Measurements from ENCODE around the gene CA7. TPM values are rescaled to one million over a fixed set of nuclear protein-coding genes. Genes with fewer than 3 reads are reported as not detected.
A peak's percentile ranks its signal among the peaks of the same experiment; 100 is the strongest.
"Not testable (repeated sequence)": the region's sequence is repeated elsewhere in the genome, so short reads cannot be mapped to it uniquely, and the experiment has no call there.

CA7 gene
- total RNA-seq, 1 donor from 2014 or later = 4.2 TPM

GRCh38 chr16:66895999-66896398 is 51.8 kb downstream of the CA7 start:
- DNase-seq (ENCODE audit: low read depth) = no peak

DNA sequence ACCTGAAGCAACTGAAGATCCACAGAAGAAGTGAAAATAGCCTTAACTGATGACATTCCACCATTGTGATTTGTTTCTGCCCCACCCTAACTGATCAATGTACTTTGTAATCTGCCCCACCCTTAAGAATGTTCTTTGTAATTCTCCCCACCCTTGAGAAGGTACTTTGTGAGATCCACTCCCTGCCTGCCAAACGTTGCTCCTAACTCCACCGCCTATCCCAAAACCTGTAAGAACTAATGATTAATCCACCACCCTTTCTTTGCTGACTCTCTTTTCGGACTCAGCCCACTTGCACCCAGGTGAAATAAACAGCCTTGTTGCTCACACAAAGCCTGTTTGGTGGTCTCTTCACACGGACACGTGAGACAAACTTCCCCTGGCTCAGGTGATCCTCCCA is 52.5 kb downstream of the CA7 start:
- DNase-seq (ENCODE audit: low read depth) = not testable (repeated sequence)

GRCh38 chr16:66898207-66898606 is 54.0 kb downstream of the CA7 start:
- DNase-seq (ENCODE audit: low read depth) = peak; percentile 57

GRCh38 chr16:66898933-66899309 is 54.7 kb downstream of the CA7 start:
- DNase-seq (ENCODE audit: low read depth) = no peak

DNA sequence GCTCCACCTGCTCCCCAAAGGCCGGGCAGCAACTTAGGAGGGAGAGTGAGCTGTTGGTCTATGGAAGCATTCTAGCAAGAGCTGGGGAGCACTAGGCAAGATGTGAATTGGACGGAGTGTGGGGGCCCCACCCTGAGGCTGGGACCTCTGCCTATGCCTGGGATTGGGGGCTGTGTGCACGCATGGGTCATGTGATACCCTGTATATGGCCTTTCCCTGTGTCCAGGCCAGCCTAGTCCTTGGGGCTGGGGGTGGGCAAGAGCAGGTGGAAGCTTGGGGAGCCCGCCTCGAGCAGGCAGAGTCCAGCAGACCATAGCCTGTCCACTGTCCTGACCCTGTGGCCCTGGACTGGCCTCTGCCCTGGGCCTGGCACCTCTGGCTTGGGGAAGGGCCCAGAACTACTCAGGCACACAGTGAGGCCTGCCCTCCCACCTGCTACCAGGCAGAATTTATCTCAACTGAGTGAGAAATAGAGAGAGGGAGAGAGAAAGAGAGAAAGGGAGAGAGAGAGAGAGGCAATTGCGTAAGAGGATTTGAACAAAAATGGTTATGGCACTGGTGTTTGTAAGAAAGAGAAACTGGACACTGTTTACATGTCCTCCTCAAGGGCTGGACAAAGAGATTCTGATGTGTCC is 55.2 kb downstream of the CA7 start:
- peak; percentile 57 for DNase-seq (ENCODE audit: low read depth)

DNA sequence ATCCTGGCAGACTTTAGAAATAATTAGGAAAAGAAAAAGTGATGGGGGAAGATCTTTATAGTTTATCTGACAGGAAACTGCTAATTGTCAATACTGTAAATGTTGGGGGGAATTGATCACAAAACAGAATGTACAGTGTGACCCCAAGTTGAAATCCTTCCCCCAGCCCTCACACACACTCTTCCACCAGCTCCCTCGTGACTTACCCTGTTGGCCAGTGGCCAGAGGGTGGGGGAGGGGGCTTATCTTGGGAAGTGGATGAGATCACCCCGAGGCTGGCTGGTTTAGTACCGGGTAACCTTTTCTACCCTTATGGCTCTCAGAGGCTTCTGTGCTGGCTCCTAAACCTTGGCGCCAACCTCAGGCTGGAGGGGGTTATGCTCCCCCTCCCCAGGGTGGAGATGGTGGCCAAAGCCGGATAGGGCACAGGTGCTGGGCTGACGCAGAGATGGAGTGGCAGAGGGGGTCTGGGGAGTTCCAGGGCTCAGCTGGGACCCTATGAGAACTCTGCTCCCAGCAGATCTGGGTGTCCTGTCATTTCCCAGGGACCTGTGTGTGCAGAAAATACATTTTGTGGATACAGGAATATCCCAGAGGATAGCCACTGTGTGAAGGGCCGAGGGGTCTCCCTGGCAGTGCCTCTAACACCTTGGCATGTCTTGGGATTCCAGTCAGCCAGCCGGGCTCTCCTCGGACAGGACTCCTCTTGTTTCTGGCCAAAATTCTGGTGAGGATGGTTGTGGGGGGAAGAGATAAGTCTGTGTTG is 55.9 kb downstream of the CA7 start:
- DNase-seq (ENCODE audit: low read depth) = peak; percentile 92

GRCh38 chr16:66900721-66901441 is 56.7 kb downstream of the CA7 start:
- peak; percentile 84 for DNase-seq (ENCODE audit: low read depth)

- DNase-seq (ENCODE audit: low read depth) = peak; percentile 52
These were observed 57.4 kb downstream of the CA7 start for GRCh38 chr16:66901626-66902025.

DNA sequence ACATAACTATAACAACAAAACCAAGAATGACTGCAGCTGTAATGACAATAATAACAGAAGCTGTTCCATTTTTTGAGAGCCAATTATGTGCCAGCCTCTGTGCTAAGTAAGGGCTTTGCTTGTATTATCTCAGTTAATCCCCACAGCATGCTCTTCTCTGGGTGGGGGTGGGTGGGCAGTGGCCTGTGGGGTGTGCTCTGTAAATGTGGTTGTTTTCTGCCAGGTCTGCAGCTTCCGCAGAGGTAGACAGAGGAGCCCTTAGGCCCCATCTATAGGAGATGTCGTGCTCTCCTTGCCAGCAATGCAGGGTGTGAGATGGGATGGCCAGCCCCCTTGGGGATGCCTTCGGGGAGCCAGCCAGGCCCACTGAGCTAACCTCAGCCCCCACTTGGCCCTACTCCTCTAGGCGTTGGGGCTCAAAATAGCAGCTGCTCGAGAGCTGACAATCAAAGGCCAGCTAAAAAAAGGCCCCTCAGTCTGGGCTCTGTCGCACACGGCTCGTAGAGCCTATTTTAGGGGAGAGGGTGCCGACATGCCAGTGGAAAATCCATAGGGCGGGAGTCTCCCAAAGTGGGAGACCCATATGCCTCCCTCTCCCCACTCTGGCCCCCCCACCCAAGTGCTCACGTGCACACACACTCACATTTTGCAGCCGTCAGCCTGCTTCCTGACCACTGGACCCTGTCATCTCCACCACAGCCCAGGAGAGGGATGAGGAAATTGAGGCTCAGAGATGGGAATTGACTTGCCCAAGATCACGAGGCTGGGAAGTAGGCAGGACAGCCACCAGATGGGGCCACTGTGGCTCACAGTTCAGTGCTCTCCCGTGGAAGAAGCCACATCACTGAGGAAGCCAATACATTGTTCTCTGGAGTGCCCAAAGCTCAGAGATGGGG is 58.7 kb downstream of the CA7 start:
- peak; percentile 75 for DNase-seq (ENCODE audit: low read depth)

Other genes starting within 250 kb of the CA7 start
- gene CMTM3, start 239.7 kb upstream of the CA7 start, total RNA-seq = 19.0 and 21.2 TPM in 2 replicates
- 10.7 and 10.9 TPM in 2 replicates for gene CMTM4, start 147.7 kb upstream of the CA7 start, total RNA-seq
- gene DYNC1LI2, start 92.8 kb upstream of the CA7 start, total RNA-seq = 108 and 137 TPM in 2 replicates
- not detected in 2 replicates for gene TERB1, start 42.8 kb upstream of the CA7 start, total RNA-seq
- gene NAE1, start 13.4 kb upstream of the CA7 start, total RNA-seq = 57.6 and 65.4 TPM in 2 replicates
- gene PDP2, start 36.1 kb downstream of the CA7 start, total RNA-seq = 3.5 and 4.6 TPM in 2 replicates
- gene CDH16, start 74.5 kb downstream of the CA7 start, total RNA-seq = 1.1 TPM in 1 of 2 replicates, not detected in the other
- 26.3 and 60.5 TPM in 2 replicates for gene RRAD, start 81.1 kb downstream of the CA7 start, total RNA-seq
- 168 and 235 TPM in 2 replicates for gene CIAO2B, start 90.0 kb downstream of the CA7 start, total RNA-seq
- gene CES2, start 91.1 kb downstream of the CA7 start, total RNA-seq = 70.7 and 81.0 TPM in 2 replicates
- gene CES3, start 116.9 kb downstream of the CA7 start, total RNA-seq = 1.7 and 1.9 TPM in 2 replicates
- gene CES4A, start 144.2 kb downstream of the CA7 start, total RNA-seq = 0.10 and 0.19 TPM in 2 replicates
- gene CBFB, start 184.7 kb downstream of the CA7 start, total RNA-seq = 54.1 and 75.1 TPM in 2 replicates